Stomach (tissue), 9 donors: ENCODE results near the gene IQSEC3. TPM values are rescaled to one million over a fixed set of nuclear protein-coding genes. Genes with fewer than 3 reads are reported as not detected.

Experiments used
- DNase-seq, 2 donors: peaks; one replicate each; pipeline versions ENCODE4 v3.0.0 to v3.0.0-alpha.2; 2013 to 2019
- H3K27ac ChIP-seq, 5 donors: fragments of 200-600 bp in 4 of 5; sonication (generic) in 4 of 5; one replicate each; pipeline ENCODE4 v1.5.1; 2013 to 2019; ENCODE audit warnings: mild to moderate bottlenecking in 1 of 5, moderate library complexity in 1 of 5
- H3K27me3 ChIP-seq, 3 donors: fragments of 200-600 bp; sonication (generic); one replicate each; pipeline ENCODE4 v1.5.1; 2017 to 2019; ENCODE audit warnings: mixed run types in 1 of 3
- H3K36me3 ChIP-seq, 4 donors: fragments of 200-600 bp; sonication (generic); 1 replicate in 3 of 4; 2 replicates in 1 of 4; pipeline ENCODE4 v1.5.1; 2016 to 2019
- H3K4me1 ChIP-seq, 4 donors: fragments of 200-600 bp; sonication (generic); one replicate each; pipeline ENCODE4 v1.5.1; 2016 to 2019
- H3K4me3 ChIP-seq, 4 donors: fragments of 200-600 bp; sonication (generic) in 3 of 4; one replicate each; pipeline ENCODE4 v1.5.1; 2016 to 2019; ENCODE audit warnings: mild to moderate bottlenecking in 1 of 4
- H3K9me3 ChIP-seq, 4 donors: fragments of 200-600 bp; sonication (generic); one replicate each; pipeline ENCODE4 v1.5.1; 2016 to 2019
- CTCF ChIP-seq, 7 experiments: fragments of 450-650 bp in 4 of 7; fragments of 200-600 bp in 3 of 7; sonication (generic) in 3 of 7; IDR thresholded peaks; one replicate each; pipeline ENCODE4 v1.5.1; 2016 to 2019; ENCODE audit warnings: antibody characterized with exemption in 7 of 7, control low read depth in 2 of 7, mild to moderate bottlenecking in 1 of 7
- EP300 ChIP-seq: sonication (generic); formaldehyde crosslinking; IDR thresholded peaks from one replicate; pipeline ENCODE4 v1.6.1; 2017; ENCODE audit warnings: antibody characterized with exemption
- POLR2A ChIP-seq, 4 donors: fragments of 450-650 bp; IDR thresholded peaks; one replicate each; pipeline ENCODE4 v1.6.1; 2016; ENCODE audit warnings: antibody characterized with exemption in 4 of 4, control low read depth in 2 of 4, mild to moderate bottlenecking in 1 of 4, moderate library complexity in 1 of 4
- POLR2AphosphoS5 ChIP-seq, 3 donors: sonication (generic); formaldehyde crosslinking; IDR thresholded peaks; one replicate each; pipeline ENCODE4 v1.6.1; 2016; ENCODE audit warnings: antibody characterized with exemption in 3 of 3
- WGBS, 5 donors: extraction: QIAGEN DNeasy Blood & Tissue Kit in 3 of 5; methylation state at CpG; one replicate each; pipeline versions ENCODE4 v1.1.5 to v1.1.7; 2013 to 2018; 5-methylcytosine and 5-hydroxymethylcytosine counted together
- intact Hi-C: fragments of 100-400 bp; cut with DNase I; formaldehyde crosslinking; loops from one replicate; pipeline ENCODE4 v1.15.1; 2023; ENCODE audit warnings: low total_unique reads
- polyA plus RNA-seq, 3 donors: library from polyadenylated mRNA; stranded (reverse); fragments of 200-250 nt; gene quantifications; one replicate each; pipeline ENCODE4 v1.2.3, GENCODE V29; 2013
- total RNA-seq, 5 donors: library from RNA; depleted of rRNA; stranded (reverse); fragments of >200 nt; gene quantifications; one replicate each; pipeline versions ENCODE4 v1.1.0 to v1.2.3, GENCODE V29; 2014 to 2016
- donor health status: healthy with polysubstance abuse.
- donor health status: Bipolar disorder and iron deficiency.
- donor health status: healthy.

IQSEC3 gene
- total and polyA plus RNA-seq, 8 donors, result 0.08 to 1.7 (median 0.87) TPM; not detected in 2

GRCh38 chr12:193261-193660 is 126.7 kb downstream of the IQSEC3 start:
- Histone ChIP-seq H3K9me3 (no peaks in the 10 kb centered on the region), H3K4me3 (no peak overlapping the region), H3K4me1 (peaks cover 0 to 14% (median 14%) of the 10 kb centered on the region in 4 donors), H3K27me3 (peaks cover 0 to 87% (median 34%) of the 10 kb centered on the region in 3 donors), H3K27ac (no peak overlapping the region), H3K36me3 (no peaks in the 10 kb centered on the region)
- TF ChIP-seq POLR2A (IDR thresholded peaks at IDR 0.05) (no peak), EP300 (no peak), CTCF (IDR thresholded peaks at IDR 0.05) (no peak), POLR2AphosphoS5 (IDR thresholded peaks at IDR 0.05) (no peak)
- intact Hi-C loops, result no loop called here
- DNase-seq, result no peak
- WGBS, 5 donors, result 62 to 71% (median 67%) methylated on average over 10 of the region's 10 CpGs

GRCh38 chr12:194276-194675 is 127.7 kb downstream of the IQSEC3 start:
- Histone ChIP-seq H3K36me3 (no peaks in the 10 kb centered on the region), H3K9me3 (no peaks in the 10 kb centered on the region), H3K4me1 (peaks cover 0 to 6% (median 5%) of the 10 kb centered on the region in 4 donors), H3K27me3 (peaks cover 0 to 89% (median 36%) of the 10 kb centered on the region in 3 donors), H3K4me3 (no peak overlapping the region), H3K27ac (no peak overlapping the region)
- 78 to 90% (median 86%) methylated on average over 7 of the region's 7 CpGs for WGBS, 5 donors
- TF ChIP-seq POLR2A (IDR thresholded peaks at IDR 0.05) (no peak), CTCF (IDR thresholded peaks at IDR 0.05) (no peak), EP300 (no peak), POLR2AphosphoS5 (IDR thresholded peaks at IDR 0.05) (no peak)
- intact Hi-C loops, result no loop called here
- no peak for DNase-seq

GRCh38 chr12:195156-195555 is 128.6 kb downstream of the IQSEC3 start:
- intact Hi-C loops, result no loop called here
- TF ChIP-seq POLR2AphosphoS5 (IDR thresholded peaks at IDR 0.05), result no peak
- TF ChIP-seq CTCF (IDR thresholded peaks at IDR 0.05), result no peak
- no peak for TF ChIP-seq POLR2A (IDR thresholded peaks at IDR 0.05)
- TF ChIP-seq EP300, result no peak
- Histone ChIP-seq H3K4me1 (peaks cover 0 to 9% (median 0%) of the 10 kb centered on the region in 4 donors), H3K27me3 (peaks cover 0 to 82% (median 39%) of the 10 kb centered on the region in 3 donors), H3K9me3 (no peaks in the 10 kb centered on the region), H3K36me3 (no peaks in the 10 kb centered on the region), H3K27ac (no peak overlapping the region), H3K4me3 (no peak overlapping the region)
- no peak for DNase-seq
- 64 to 81% (median 74%) methylated on average over 5 of the region's 5 CpGs for WGBS, 5 donors

GRCh38 chr12:195951-196350 is 129.4 kb downstream of the IQSEC3 start:
- H3K4me3 ChIP-seq, result no peak overlapping the region
- H3K36me3 ChIP-seq, result no peaks in the 10 kb centered on the region
- TF ChIP-seq CTCF (IDR thresholded peaks at IDR 0.05) (no peak), POLR2A (IDR thresholded peaks at IDR 0.05) (no peak), POLR2AphosphoS5 (IDR thresholded peaks at IDR 0.05) (no peak), EP300 (no peak)
- intact Hi-C loops, result no loop called here
- H3K27me3 ChIP-seq, result peaks cover 0 to 81% (median 31%) of the 10 kb centered on the region in 3 donors
- peaks cover 0 to 9% (median 0%) of the 10 kb centered on the region in 4 donors for H3K4me1 ChIP-seq
- 75 to 81% (median 80%) methylated on average over 15 of the region's 15 CpGs for WGBS, 5 donors
- no peak for DNase-seq
- no peaks in the 10 kb centered on the region for H3K9me3 ChIP-seq
- no peak overlapping the region for H3K27ac ChIP-seq
